ENCODE measurements around the gene SAMD4A. TPM values are rescaled to one million over a fixed set of nuclear protein-coding genes. Genes with fewer than 3 reads are reported as not detected.
A peak's percentile ranks its signal among the peaks of the same experiment; 100 is the strongest.

Gene SAMD4A
- total and polyA plus RNA-seq, 11 donors = 45.0 to 247 (median 138) TPM

DNA sequence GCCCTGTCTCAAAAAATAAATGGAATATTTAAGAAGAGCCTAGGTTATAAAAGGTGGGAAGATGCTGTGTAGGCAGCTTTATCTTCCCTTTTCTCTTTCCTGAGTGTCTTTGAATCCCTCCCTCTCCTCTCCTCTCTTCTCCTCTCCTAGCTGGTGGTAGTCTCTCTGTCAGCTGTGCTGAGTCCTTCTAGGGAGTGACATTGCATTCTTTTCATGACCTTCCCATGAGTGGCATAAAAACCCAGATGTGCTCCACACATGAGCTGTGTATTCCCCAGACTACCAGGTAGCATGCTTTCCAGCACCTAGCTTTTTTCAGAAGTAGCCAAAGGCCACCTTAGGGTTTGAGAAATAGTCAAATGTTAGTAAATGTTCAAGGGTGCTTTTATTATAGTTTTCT lies 23.6 kb downstream of the SAMD4A start:
- Histone ChIP-seq H3K27ac (peak overlapping the region in 2 of 12 donors; percentile 2 to 7), H3K4me3 (no peak overlapping the region), H3K36me3 (peaks cover 0 to 8% (median 0%) of the 10 kb centered on the region in 9 donors), H3K27me3 (no peaks in the 10 kb centered on the region), H3K9me3 (peaks cover 0 to 12% (median 0%) of the 10 kb centered on the region in 12 donors), H3K4me1 (peaks cover 3 to 55% (median 33%) of the 10 kb centered on the region in 12 donors)
- intact Hi-C loops (cut with DNase I) = no loop called here
- TF ChIP-seq, protein P1, sequence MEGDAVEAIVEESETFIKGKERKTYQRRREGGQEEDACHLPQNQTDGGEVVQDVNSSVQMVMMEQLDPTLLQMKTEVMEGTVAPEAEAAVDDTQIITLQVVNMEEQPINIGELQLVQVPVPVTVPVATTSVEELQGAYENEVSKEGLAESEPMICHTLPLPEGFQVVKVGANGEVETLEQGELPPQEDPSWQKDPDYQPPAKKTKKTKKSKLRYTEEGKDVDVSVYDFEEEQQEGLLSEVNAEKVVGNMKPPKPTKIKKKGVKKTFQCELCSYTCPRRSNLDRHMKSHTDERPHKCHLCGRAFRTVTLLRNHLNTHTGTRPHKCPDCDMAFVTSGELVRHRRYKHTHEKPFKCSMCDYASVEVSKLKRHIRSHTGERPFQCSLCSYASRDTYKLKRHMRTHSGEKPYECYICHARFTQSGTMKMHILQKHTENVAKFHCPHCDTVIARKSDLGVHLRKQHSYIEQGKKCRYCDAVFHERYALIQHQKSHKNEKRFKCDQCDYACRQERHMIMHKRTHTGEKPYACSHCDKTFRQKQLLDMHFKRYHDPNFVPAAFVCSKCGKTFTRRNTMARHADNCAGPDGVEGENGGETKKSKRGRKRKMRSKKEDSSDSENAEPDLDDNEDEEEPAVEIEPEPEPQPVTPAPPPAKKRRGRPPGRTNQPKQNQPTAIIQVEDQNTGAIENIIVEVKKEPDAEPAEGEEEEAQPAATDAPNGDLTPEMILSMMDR (IDR thresholded peaks at IDR 0.05) = no peak
- no peak for TF ChIP-seq POLR2A (IDR thresholded peaks at IDR 0.05)
- DNase-seq (no peak), ATAC-seq (peak in 3 of 4 donors; percentile 53 to 67 (median 64))

DNA sequence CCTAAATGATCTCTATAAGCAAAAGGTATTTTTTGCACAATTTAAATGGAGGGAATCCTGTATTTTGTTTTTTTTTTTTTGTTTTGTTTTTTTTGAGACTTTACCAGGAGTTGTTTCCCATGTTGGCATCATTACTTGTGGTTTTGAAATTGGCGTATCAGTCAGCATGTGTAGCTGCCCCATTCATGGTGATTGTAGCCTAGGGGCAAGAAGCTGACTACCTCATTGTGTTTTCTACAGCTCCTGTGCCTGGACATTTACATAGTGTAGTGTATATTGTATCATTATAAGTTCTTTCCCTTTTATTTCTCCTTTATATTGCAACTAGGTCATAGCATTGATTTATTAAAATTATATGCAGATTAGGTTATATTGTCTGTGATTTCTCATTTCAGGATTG lies 24.5 kb downstream of the SAMD4A start:
- Histone ChIP-seq H3K36me3 (peaks cover 0 to 3% (median 0%) of the 10 kb centered on the region in 9 donors), H3K9me3 (peaks cover 0 to 7% (median 0%) of the 10 kb centered on the region in 12 donors), H3K27me3 (no peaks in the 10 kb centered on the region), H3K4me3 (no peak overlapping the region), H3K4me1 (peaks cover 3 to 59% (median 33%) of the 10 kb centered on the region in 12 donors), H3K27ac (no peak overlapping the region)
- intact Hi-C loops (cut with DNase I) = no loop called here
- ATAC-seq (no peak), DNase-seq (no peak)
- no peak for TF ChIP-seq POLR2A (IDR thresholded peaks at IDR 0.05)
- TF ChIP-seq, protein P1 (IDR thresholded peaks at IDR 0.05) = no peak
- 58 to 66% (median 64%) methylated on average over 1 of the region's 1 CpG for WGBS, 4 donors

DNA sequence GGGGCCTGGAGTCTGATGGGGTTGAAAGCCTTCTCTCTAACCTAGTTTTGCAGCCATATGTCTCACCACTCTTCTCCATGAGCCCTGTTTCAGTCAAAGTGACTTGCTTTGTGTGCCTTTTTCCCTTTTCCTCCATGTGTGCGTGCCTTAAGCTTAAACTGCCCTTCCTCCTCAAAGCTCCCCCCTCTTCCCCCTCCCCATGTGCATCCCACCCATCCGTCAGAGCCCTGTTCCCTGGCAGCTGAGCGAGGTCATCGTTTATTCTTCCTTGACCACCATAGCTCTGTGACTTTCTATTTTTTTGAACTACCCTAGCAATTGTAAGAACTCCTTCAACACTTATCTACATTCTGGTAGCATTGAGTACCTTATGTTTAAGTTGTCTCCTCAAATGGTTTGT lies 24.9 kb downstream of the SAMD4A start:
- WGBS, 4 donors = 41 to 56% (median 45%) methylated on average over 4 of the region's 4 CpGs
- H3K4me3 ChIP-seq = no peak overlapping the region
- intact Hi-C loops (cut with DNase I) = no loop called here
- TF ChIP-seq POLR2A (IDR thresholded peaks at IDR 0.05) = no peak
- TF ChIP-seq, protein P1 (IDR thresholded peaks at IDR 0.05) = no peak
- no peak for DNase-seq
- no peak for ATAC-seq
- peaks cover 3 to 59% (median 33%) of the 10 kb centered on the region in 12 donors for H3K4me1 ChIP-seq
- no peaks in the 10 kb centered on the region for H3K36me3 ChIP-seq
- H3K27me3 ChIP-seq = no peaks in the 10 kb centered on the region
- H3K27ac ChIP-seq = no peak overlapping the region
- H3K9me3 ChIP-seq = peaks cover 0 to 3% (median 0%) of the 10 kb centered on the region in 12 donors

DNA sequence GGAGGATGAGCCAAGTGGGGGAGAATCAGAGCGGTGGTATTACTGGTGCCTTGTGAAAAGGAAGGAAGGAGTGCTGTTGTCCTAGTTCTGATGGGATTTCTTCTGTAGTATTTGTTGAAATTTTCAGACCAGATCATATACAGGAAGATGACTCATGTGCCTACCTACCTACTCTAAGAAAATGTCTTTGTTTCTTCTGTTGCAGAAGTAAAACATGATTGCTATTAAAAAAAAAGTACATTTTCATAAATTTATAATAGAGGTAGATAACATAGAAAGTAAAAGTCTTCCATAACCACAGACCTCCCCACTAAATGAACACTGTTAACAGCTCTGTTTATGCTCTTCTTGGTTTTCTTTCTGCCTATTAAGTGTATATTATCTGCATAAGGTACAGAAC lies 26.9 kb downstream of the SAMD4A start:
- intact Hi-C loops (cut with DNase I) = no loop called here
- TF ChIP-seq, protein P1 (IDR thresholded peaks at IDR 0.05) = no peak
- no peak for TF ChIP-seq POLR2A (IDR thresholded peaks at IDR 0.05)
- no peak for DNase-seq
- Histone ChIP-seq H3K27me3 (no peaks in the 10 kb centered on the region), H3K4me1 (peaks cover 3 to 55% (median 33%) of the 10 kb centered on the region in 12 donors), H3K9me3 (no peaks in the 10 kb centered on the region), H3K27ac (no peak overlapping the region), H3K4me3 (no peak overlapping the region), H3K36me3 (peaks cover 0 to under 1% (median 0%) of the 10 kb centered on the region in 9 donors)
- peak in 1 of 4 donors; percentile 17 for ATAC-seq
- WGBS, 4 donors = 18 to 38% (median 32%) methylated on average over 1 of the region's 1 CpG
